BLaER1 treated with 17β-estradiol and CSF1 and Interleukin-3, amounts not matched to agents 10 nM and 100 nM (cell line): Measurements from ENCODE around the gene PHEX.

Experiments
- H3K27ac ChIP-seq, 11 experiments: shearing (Covaris generic); formaldehyde crosslinking; 2 replicates each; pipeline ENCODE4 v1.8.1; 2022
- H3K27me3 ChIP-seq, 11 experiments: shearing (Covaris generic); formaldehyde crosslinking; 2 replicates each; pipeline ENCODE4 v1.8.1; 2022
- H3K36me3 ChIP-seq, 11 experiments: shearing (Covaris generic); formaldehyde crosslinking; 2 replicates each; pipeline ENCODE4 v1.8.1; 2022
- H3K4me1 ChIP-seq, 10 experiments: shearing (Covaris generic); formaldehyde crosslinking; 2 replicates each; pipeline ENCODE4 v1.8.1; 2022
- H3K4me2 ChIP-seq, 11 experiments: shearing (Covaris generic); formaldehyde crosslinking; 2 replicates each; pipeline ENCODE4 v1.8.1; 2022
- H3K4me3 ChIP-seq, 10 experiments: shearing (Covaris generic); formaldehyde crosslinking; 2 replicates each; pipeline ENCODE4 v1.8.1; 2022
- H3K9ac ChIP-seq, 11 experiments: shearing (Covaris generic); formaldehyde crosslinking; 2 replicates each; pipeline ENCODE4 v1.8.1; 2022
- H3K9me3 ChIP-seq, 11 experiments: shearing (Covaris generic); formaldehyde crosslinking; replicated peaks in 1 of 11; 2 replicates each; pipeline ENCODE4 v1.8.1; 2022
- H4K20me1 ChIP-seq, 11 experiments: shearing (Covaris generic); formaldehyde crosslinking; 2 replicates each; pipeline ENCODE4 v1.8.1; 2022
- Cebpa-rat ChIP-seq, 11 experiments: shearing (Covaris generic); IDR thresholded peaks; 2 replicates each; pipeline ENCODE4 v1.8.1; 2022

PHEX gene

GRCh38 chrX:22032506-22032905, 381 bp downstream of the PHEX start:
- Histone ChIP-seq H3K4me1 (peaks cover 20 to 27% (median 23%) of the 10 kb centered on the region in 10 experiments), H3K27ac (no peak overlapping the region), H3K36me3 (no peaks in the 10 kb centered on the region), H4K20me1 (no peaks in the 10 kb centered on the region), H3K27me3 (no peaks in the 10 kb centered on the region), H3K4me3 (no peak overlapping the region), H3K9ac (no peak overlapping the region), H3K9me3 (peaks cover 0 to 7% (median 0%) of the 10 kb centered on the region in 11 experiments; a peak in 1 of 22 replicates), H3K4me2 (peak overlapping the region; percentile 19 to 59 (median 37); a peak in 12 of 22 replicates)
- TF ChIP-seq Cebpa-rat (IDR thresholded peaks at IDR 0.05) = no peak

- TF ChIP-seq Cebpa-rat (IDR thresholded peaks at IDR 0.05) = no peak
- Histone ChIP-seq H3K9ac (no peak overlapping the region), H3K27ac (no peak overlapping the region), H3K4me1 (peaks cover 20 to 26% (median 23%) of the 10 kb centered on the region in 10 experiments), H3K4me2 (no peak overlapping the region), H3K27me3 (no peaks in the 10 kb centered on the region), H3K36me3 (no peaks in the 10 kb centered on the region), H3K4me3 (no peak overlapping the region), H4K20me1 (no peaks in the 10 kb centered on the region), H3K9me3 (peaks cover 0 to 7% (median 0%) of the 10 kb centered on the region in 11 experiments; a peak in 1 of 22 replicates)
Observed at GRCh38 chrX:22033818-22034217, 1.7 kb downstream of the PHEX start.

- Histone ChIP-seq H3K4me2 (no peak overlapping the region), H3K27me3 (no peaks in the 10 kb centered on the region), H3K27ac (no peak overlapping the region), H3K9ac (no peak overlapping the region), H4K20me1 (no peaks in the 10 kb centered on the region), H3K4me1 (peaks cover 10 to 16% (median 13%) of the 10 kb centered on the region in 10 experiments; a peak in 19 of 20 replicates), H3K9me3 (peaks cover 0 to 4% (median 0%) of the 10 kb centered on the region in 11 experiments; a peak in 1 of 22 replicates), H3K36me3 (no peaks in the 10 kb centered on the region), H3K4me3 (no peak overlapping the region)
- no peak for TF ChIP-seq Cebpa-rat (IDR thresholded peaks at IDR 0.05)
Observed at GRCh38 chrX:22035236-22035635, 3.1 kb downstream of the PHEX start.

- Histone ChIP-seq H3K9me3 (no peaks in the 10 kb centered on the region), H3K4me3 (no peak overlapping the region), H3K4me2 (no peak overlapping the region), H3K4me1 (peaks cover 2 to 8% (median 5%) of the 10 kb centered on the region in 10 experiments; a peak in 18 of 20 replicates), H3K27ac (no peak overlapping the region), H3K36me3 (no peaks in the 10 kb centered on the region), H4K20me1 (no peaks in the 10 kb centered on the region), H3K9ac (no peak overlapping the region), H3K27me3 (no peaks in the 10 kb centered on the region)
- no peak for TF ChIP-seq Cebpa-rat (IDR thresholded peaks at IDR 0.05)
Observed at GRCh38 chrX:22037225-22037624, 5.1 kb downstream of the PHEX start.

- H3K4me3 ChIP-seq = no peak overlapping the region
- no peak overlapping the region for H3K27ac ChIP-seq
- H3K27me3 ChIP-seq = no peaks in the 10 kb centered on the region
- no peaks in the 10 kb centered on the region for H4K20me1 ChIP-seq
- H3K9me3 ChIP-seq = no peaks in the 10 kb centered on the region
- H3K4me2 ChIP-seq = no peak overlapping the region
- no peak for TF ChIP-seq Cebpa-rat (IDR thresholded peaks at IDR 0.05)
- no peaks in the 10 kb centered on the region for H3K36me3 ChIP-seq
- H3K9ac ChIP-seq = no peak overlapping the region
- H3K4me1 ChIP-seq = no peaks in the 10 kb centered on the region
Observed at GRCh38 chrX:22037911-22038537, 5.9 kb downstream of the PHEX start.

DNA sequence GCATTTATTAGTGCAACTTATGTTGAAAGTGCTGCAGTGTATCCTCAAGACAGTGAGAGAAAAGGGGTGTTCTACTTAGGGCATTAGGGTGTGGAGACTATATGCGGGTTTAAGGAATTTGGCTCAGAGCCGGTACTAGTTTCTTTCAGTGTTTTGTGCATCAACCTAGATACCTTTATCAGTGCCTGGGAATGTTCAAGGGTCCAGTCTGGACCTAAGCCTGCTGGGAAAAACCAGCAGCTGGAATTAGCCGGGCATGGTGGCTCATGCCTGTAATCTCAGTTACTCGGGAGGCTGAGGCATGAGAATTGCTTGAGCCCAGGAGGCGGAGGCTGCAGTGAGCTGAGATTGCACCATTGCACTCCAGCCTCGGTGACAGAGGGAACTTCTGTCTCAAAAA, 7.4 kb downstream of the PHEX start:
- Histone ChIP-seq H3K36me3 (no peaks in the 10 kb centered on the region), H3K27ac (no peak overlapping the region), H3K9ac (no peak overlapping the region), H3K27me3 (no peaks in the 10 kb centered on the region), H3K4me2 (no peak overlapping the region), H3K9me3 (no peaks in the 10 kb centered on the region), H3K4me3 (no peak overlapping the region), H3K4me1 (no peaks in the 10 kb centered on the region), H4K20me1 (no peaks in the 10 kb centered on the region)
- no peak for TF ChIP-seq Cebpa-rat (IDR thresholded peaks at IDR 0.05)

GRCh38 chrX:22040184-22040583, 8.1 kb downstream of the PHEX start:
- TF ChIP-seq Cebpa-rat (IDR thresholded peaks at IDR 0.05) = no peak
- Histone ChIP-seq H3K9me3 (no peaks in the 10 kb centered on the region), H3K36me3 (no peaks in the 10 kb centered on the region), H3K4me1 (no peaks in the 10 kb centered on the region), H4K20me1 (no peaks in the 10 kb centered on the region), H3K9ac (no peak overlapping the region), H3K27ac (no peak overlapping the region), H3K4me2 (no peak overlapping the region), H3K27me3 (no peaks in the 10 kb centered on the region), H3K4me3 (no peak overlapping the region)

DNA sequence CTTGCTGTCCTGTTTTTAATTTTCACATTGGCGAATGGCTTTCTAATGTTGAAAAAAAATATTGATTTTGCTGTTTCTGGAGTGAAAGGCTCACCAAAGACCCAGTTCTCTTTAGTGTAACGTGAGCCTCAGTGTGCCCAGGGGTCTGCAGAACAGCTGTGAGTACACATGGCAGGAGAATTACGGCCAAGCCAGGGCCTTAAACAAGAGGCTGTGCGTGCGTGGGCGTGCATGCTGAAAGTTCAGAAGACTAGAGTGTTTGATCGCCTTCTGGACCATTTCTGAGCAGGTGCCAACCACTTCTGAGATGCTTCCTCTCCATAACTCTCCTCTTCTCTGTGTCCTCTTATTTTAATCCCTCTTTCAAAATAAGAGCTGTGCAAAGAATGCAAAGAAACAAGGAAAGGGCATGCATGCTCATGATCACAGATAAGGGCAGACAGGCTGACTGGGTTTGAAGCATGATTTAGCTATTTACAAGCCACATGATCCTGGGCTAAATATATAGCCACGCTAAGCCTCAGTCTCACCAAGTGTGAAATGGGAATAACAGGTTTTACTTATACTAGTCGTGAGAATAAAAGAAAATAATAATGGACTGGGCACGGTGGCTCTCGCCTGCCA, 9.9 kb downstream of the PHEX start:
- H3K9me3 ChIP-seq = 0 out of 22 replicates have a peak, but pooled peaks cover 0 to 3% (median 0%) of the 10 kb centered on the region in 11 experiments
- no peak for TF ChIP-seq Cebpa-rat (IDR thresholded peaks at IDR 0.05)
- no peaks in the 10 kb centered on the region for H3K36me3 ChIP-seq
- H4K20me1 ChIP-seq = no peaks in the 10 kb centered on the region
- no peak overlapping the region for H3K9ac ChIP-seq
- H3K27ac ChIP-seq = no peak overlapping the region
- no peak overlapping the region for H3K4me3 ChIP-seq
- no peaks in the 10 kb centered on the region for H3K4me1 ChIP-seq
- no peaks in the 10 kb centered on the region for H3K27me3 ChIP-seq
- no peak overlapping the region for H3K4me2 ChIP-seq

DNA sequence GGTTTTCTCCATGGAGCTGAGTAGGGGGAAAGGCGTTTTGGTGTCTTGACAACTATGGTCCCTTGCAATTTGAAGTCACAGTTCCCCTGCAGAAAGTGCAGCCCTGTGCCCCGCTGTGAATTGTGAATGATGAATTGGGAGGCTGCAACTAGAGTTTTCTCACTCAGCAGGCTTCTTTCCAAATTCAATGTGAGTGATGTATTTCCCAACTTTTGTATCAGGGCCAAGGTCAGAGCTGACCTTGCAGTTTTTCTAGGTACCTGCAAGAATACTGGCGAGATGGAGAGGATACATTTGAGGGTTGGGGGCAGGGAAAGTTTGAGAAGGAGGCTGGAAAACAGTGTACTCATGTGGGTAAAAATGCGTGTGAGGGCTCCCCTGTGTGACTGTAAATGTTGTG, 11.7 kb downstream of the PHEX start:
- no peak overlapping the region for H3K9ac ChIP-seq
- 0 out of 22 replicates have a peak, but pooled peaks cover 0 to 3% (median 0%) of the 10 kb centered on the region in 11 experiments for H3K9me3 ChIP-seq
- no peak overlapping the region for H3K27ac ChIP-seq
- no peak for TF ChIP-seq Cebpa-rat (IDR thresholded peaks at IDR 0.05)
- H3K27me3 ChIP-seq = no peaks in the 10 kb centered on the region
- no peaks in the 10 kb centered on the region for H3K36me3 ChIP-seq
- no peak overlapping the region for H3K4me2 ChIP-seq
- no peaks in the 10 kb centered on the region for H4K20me1 ChIP-seq
- H3K4me3 ChIP-seq = no peak overlapping the region
- H3K4me1 ChIP-seq = no peaks in the 10 kb centered on the region

- H3K9ac ChIP-seq = no peak overlapping the region
- H3K27me3 ChIP-seq = no peaks in the 10 kb centered on the region
- no peak overlapping the region for H3K27ac ChIP-seq
- no peak for TF ChIP-seq Cebpa-rat (IDR thresholded peaks at IDR 0.05)
- H3K4me1 ChIP-seq = no peaks in the 10 kb centered on the region
- H3K4me3 ChIP-seq = no peak overlapping the region
- 0 out of 22 replicates have a peak, but pooled peaks cover 0 to 3% (median 0%) of the 10 kb centered on the region in 11 experiments for H3K9me3 ChIP-seq
- H3K4me2 ChIP-seq = no peak overlapping the region
- H3K36me3 ChIP-seq = no peaks in the 10 kb centered on the region
- no peaks in the 10 kb centered on the region for H4K20me1 ChIP-seq
Observed at GRCh38 chrX:22047468-22047867, 15.3 kb downstream of the PHEX start.
